Fibroblast of mammary gland (primary cell): ENCODE results near the gene FN1.
A peak's percentile ranks its signal among the peaks of the same experiment; 100 is the strongest.

Source experiments
- DNase-seq: peaks from one replicate; pipeline ENCODE4 v3.0.0-alpha.2; 2010; ENCODE audit warnings: low read depth
- H3K4me3 ChIP-seq: 2 replicates; pipeline ENCODE4 v1.5.1; 2011; ENCODE audit warnings: low read depth, mild to moderate bottlenecking, low read length, moderate library complexity; ENCODE audit not compliant: control insufficient read depth
- TF ChIP-seq, protein P1 (sequence below): conservative IDR thresholded peaks from 2 replicates; pipeline ENCODE4 v1.5.1; 2011; ENCODE audit warnings: low read depth, low read length, inconsistent platforms; ENCODE audit not compliant: control insufficient read depth, insufficient read depth

Gene FN1

DNA sequence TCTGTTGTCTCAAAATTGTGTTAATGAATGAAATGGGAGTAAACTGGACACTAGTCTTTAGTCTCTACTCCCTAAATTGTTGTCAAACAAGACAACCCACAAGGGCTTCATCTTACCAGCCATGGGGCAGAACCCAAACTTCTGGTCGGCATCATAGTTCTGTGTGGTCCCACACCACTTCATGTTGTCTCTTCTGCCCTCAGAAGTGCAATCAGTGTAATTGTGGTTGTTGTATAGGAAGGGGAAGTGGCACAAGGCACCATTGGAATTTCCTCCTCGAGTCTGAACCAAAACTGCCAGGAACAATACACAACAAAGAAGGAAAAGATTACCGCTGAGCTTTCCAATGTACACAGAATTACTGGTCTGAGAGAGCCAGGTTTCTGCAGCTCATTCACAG lies 12.6 kb downstream of the FN1 start:
- DNase-seq, result peak; percentile 53
- no peak overlapping the region for H3K4me3 ChIP-seq
- TF ChIP-seq, protein P1, sequence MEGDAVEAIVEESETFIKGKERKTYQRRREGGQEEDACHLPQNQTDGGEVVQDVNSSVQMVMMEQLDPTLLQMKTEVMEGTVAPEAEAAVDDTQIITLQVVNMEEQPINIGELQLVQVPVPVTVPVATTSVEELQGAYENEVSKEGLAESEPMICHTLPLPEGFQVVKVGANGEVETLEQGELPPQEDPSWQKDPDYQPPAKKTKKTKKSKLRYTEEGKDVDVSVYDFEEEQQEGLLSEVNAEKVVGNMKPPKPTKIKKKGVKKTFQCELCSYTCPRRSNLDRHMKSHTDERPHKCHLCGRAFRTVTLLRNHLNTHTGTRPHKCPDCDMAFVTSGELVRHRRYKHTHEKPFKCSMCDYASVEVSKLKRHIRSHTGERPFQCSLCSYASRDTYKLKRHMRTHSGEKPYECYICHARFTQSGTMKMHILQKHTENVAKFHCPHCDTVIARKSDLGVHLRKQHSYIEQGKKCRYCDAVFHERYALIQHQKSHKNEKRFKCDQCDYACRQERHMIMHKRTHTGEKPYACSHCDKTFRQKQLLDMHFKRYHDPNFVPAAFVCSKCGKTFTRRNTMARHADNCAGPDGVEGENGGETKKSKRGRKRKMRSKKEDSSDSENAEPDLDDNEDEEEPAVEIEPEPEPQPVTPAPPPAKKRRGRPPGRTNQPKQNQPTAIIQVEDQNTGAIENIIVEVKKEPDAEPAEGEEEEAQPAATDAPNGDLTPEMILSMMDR, result no peak

DNA sequence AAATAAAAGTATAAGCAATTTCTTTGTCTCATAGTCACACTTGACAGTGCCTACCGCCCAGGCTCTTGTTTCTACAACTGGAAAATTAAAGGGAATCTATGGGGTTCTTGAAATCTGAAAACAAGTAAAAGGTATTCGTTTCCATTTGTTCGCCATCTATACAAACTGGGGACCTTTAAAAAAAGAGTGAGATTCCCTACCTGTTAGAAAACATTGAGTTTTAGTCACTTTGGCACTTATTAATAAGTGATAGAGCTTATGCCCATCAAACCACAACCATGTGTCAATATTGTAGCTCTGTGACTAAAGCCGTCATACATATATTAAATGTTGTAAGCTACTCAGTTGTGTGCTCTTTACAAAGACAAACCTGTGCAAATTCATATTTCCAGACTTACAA lies 13.2 kb downstream of the FN1 start:
- no peak overlapping the region for H3K4me3 ChIP-seq
- TF ChIP-seq, protein P1, result no peak
- DNase-seq, result peak; percentile 53

DNA sequence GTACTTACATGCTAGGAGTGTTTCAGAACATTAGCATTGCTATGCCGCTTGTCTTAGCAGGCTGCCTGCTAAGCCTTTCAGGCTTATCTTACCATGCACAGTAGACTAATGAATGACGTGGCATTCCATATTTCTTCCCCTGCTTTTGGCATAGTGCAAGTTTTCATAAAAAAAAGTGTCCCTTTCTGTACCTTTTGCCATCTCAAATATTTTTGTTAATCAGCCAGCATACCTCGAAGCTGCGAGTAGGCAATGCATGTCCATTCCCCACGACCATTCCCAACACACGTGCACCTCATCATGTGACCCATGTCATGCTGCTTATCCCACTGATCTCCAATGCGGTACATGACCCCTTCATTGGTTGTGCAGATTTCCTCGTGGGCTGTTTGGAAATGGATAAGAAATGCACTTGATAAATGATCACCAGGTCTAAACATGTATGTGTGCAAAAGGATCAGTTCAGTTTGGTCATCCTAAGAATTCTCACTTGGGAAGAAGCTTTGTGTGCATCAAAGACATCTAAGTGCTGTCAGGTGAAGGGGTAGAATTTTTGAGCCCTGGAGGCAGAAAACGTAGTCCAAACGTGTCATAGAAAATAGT lies 13.9 kb downstream of the FN1 start:
- H3K4me3 ChIP-seq, result no peak overlapping the region
- peak; percentile 66 for DNase-seq

DNA sequence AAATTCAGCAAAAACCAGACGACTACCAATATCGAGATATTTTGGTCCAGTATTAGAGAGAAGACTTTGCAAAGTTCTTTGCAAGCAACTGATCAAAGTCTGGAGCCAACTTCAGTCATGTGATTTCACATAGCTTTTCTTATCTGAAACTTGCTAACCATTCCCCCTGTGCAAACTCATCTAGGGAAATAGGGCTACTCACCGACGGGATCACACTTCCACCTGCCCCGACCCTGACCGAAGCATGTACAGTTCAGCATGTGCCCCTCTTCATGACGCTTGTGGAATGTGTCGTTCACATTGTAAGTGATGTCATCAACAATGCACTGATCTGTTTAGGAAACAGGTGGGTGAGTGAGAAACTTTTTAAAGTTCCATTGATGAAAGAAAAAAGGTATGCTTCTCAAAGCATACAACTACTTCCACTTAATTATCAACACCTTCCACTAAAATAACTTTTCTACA lies 15.4 kb downstream of the FN1 start:
- H3K4me3 ChIP-seq, result no peak overlapping the region
- TF ChIP-seq, protein P1, result no peak
- DNase-seq, result peak; percentile 61

More for the DNA sequence above, 13.9 kb downstream of the FN1 start:
- TF ChIP-seq, protein P1, result no peak

DNA sequence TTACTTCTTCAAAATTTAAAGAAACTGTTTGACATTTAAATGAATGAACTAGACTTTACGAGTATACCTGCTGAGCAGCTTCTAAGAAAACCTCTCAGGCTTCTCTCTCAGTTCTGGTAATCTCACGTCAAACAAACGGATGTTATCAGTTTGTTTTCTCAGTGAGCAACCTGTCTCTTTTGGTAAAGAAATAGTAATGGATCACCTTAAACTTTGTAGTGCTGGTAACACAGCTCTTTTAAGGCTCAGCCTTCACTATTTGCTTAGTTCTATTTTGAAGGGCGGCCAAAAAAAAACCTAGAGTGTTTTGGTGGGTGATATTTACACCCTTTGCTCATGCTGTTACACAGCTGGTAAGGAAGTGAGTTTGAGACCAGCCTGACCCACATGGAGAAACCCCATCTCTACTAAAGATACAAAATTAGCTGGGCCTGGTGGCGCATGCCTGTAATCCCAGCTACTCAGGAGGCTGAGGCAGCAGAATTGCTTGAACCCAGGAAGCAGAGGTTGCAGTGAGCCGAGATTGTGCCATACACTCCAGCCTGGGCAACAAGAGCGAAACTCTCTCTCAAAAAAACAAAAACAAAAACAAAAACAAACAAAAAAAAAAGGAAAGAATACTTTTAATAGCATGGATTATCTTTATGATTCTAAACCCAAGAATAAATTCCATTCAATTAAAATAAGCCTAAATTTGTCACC lies 15.9 kb downstream of the FN1 start:
- peak overlapping the region; percentile 5 for H3K4me3 ChIP-seq
- TF ChIP-seq, protein P1, result no peak
- DNase-seq, result peak; percentile 43

DNA sequence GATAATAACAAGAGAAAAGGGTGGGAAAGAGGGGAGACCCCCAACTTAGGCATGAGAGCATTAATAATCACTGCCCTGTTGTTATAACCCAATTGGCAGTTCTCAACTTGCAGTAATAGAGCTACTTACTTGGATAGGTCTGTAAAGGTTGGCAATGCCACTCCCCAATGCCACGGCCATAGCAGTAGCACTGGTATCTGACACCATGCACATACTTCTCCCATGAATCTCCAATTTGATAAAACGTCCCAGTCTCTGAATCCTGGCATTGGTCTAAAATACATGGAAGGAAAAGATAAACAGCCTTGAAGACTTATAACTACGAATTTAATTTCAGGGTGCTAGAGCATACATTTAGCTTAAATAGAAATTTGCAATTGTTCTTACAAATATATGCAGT lies 16.8 kb downstream of the FN1 start:
- TF ChIP-seq, protein P1, result no peak
- peak; percentile 63 for DNase-seq
- no peak overlapping the region for H3K4me3 ChIP-seq
